Thoracic aorta endothelial cell (primary cell): ENCODE data around the gene CPT2. TPM values are rescaled to one million over a fixed set of nuclear protein-coding genes. Genes with fewer than 3 reads are reported as not detected.

Experiments used
- total RNA-seq: library from RNA; depleted of rRNA; stranded (reverse); fragments of >200 nt; gene quantifications from 2 replicates; pipeline ENCODE4 v1.2.3, GENCODE V29; 2012

CPT2 gene
- total RNA-seq, result 12.6 and 14.9 TPM in 2 replicates

DNA sequence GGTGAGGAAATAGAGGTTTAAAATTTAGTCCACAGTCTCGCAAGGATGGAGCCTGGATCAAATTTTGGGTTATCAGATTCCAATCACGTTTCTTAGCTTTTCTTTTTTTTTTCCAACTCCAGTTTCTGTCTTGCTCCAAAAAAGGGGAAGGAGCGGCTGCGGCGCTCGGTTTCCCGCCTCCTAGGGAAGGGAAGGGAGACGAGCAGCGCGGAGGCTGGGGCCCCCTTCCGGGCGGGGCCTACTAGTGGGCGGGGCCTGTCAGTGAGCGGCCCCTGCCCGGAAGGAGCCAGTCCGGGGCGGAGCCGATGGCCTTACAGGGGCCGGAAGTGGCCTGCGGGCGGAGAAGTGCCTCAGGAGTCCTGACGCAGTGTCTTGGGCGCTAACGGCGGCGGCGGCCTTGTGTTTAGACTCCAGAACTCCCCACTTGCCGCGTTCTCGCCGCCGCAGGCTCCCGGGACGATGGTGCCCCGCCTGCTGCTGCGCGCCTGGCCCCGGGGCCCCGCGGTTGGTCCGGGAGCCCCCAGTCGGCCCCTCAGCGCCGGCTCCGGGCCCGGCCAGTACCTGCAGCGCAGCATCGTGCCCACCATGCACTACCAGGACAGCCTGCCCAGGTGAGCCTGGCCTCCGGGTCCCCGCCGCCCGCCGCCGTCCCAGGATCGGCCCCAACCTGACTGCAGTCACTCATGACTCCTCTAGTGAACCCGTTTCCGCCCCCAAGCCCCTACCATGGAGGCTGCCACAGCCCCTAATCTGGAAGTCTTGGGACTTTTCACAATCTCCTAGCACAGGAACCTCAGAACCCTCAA lies at the start of gene CPT2:
Gene CPT2, plus strand, starts transcription at position 340 of the 806 bp plus-strand sequence. Its CDS starts 120 bp downstream, at position 460.

DNA sequence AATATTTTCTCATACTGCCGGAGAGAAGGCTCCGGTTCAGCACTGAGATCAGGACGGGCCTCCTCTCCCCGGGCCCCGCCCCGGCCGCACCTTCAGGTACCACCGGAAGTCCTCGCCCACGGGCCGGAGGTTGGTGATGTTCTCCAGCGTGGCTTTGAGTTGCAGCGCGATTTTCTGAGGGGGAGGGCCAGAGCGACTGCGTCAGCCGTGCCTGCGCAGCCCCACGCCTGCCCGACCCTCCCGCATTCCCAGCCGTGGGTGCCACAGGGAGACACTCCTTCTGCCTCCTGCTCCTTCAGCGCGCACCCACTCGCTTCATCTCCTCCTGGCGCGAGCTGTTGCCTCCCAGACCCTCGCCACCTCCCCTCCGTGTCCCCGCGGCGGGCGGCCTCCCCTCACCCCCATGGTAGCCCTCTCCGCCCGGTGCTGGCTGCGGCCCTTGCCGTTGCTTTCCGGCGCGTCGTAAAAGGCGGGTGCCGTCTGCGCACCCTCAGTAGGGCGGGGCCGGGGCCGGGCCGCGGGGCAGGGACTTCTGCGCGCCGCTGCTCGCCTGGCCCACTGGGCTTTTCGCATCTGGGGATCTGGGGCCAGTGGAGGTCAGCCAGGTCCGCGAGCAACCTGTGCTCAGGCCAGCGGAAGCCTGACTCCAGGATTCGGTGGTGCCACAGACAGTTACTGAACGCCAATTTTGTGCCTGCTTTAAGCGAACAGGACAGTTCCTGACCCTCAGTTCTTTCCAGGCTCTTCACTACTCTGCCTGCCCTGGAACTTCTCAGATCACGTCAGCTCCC lies 23.7 kb downstream of the CPT2 start, which contains the start of gene CZIB:
Gene CZIB, minus strand, starts transcription at position 464 of the 791 bp plus-strand sequence. Its CDS starts 59 bp downstream, at position 405.

GRCh38 chr1:53238197-53239155 lies 41.9 kb downstream of the CPT2 start, which contains the start of gene MAGOH:
TSS of gene MAGOH (minus strand) at chr1:53238518. CDS start at chr1:53238448, 70 bp downstream.

Other genes starting within 250 kb of the CPT2 start
- 0.27 and 0.29 TPM in 2 replicates for gene PODN, start 134.6 kb upstream of the CPT2 start, total RNA-seq
- not detected in 2 replicates for gene SLC1A7, start 54.2 kb upstream of the CPT2 start, total RNA-seq
- gene CZIB, start 23.8 kb downstream of the CPT2 start, total RNA-seq, result 36.3 and 40.7 TPM in 2 replicates
- 45.5 and 50.3 TPM in 2 replicates for gene MAGOH, start 41.7 kb downstream of the CPT2 start, total RNA-seq
- gene LRP8, start 131.2 kb downstream of the CPT2 start, total RNA-seq, result 64.2 and 72.9 TPM in 2 replicates